Erythroblast (primary cell): ENCODE results near the gene ORM2.
"Not testable (repeated sequence)": the region's sequence is repeated elsewhere in the genome, so short reads cannot be mapped to it uniquely, and the experiment has no call there.

Experiments used
- DNase-seq, 2 experiments: peaks; one replicate each; lab custom pipeline; 2025; lab: John Stamatoyannopoulos, UW
- GATA1 ChIP-seq: IDR thresholded peaks from 2 replicates; pipeline ENCODE4 v1.6.1; 2011; ENCODE audit warnings: low read depth, mild to moderate bottlenecking, control low read depth, low read length, moderate library complexity
- POLR2A ChIP-seq: IDR thresholded peaks from 2 replicates; pipeline ENCODE4 v1.6.1; 2011; ENCODE audit warnings: mild to moderate bottlenecking, low read length

The ORM2 gene

GRCh38 chr9:114314256-114314867, 15.3 kb upstream of the ORM2 start:
- TF ChIP-seq POLR2A (no peak), GATA1 (no peak)
- no peak for DNase-seq

- no peak for TF ChIP-seq POLR2A
- TF ChIP-seq GATA1: no peak
- DNase-seq: no peak
Measured at GRCh38 chr9:114314881-114315722, 14.6 kb upstream of the ORM2 start.

GRCh38 chr9:114315723-114316363, 13.8 kb upstream of the ORM2 start:
- no peak for DNase-seq
- TF ChIP-seq GATA1: no peak

- no peak for TF ChIP-seq GATA1
- TF ChIP-seq POLR2A: no peak
- no peak for DNase-seq
Measured at GRCh38 chr9:114316605-114317230, 13.0 kb upstream of the ORM2 start.

GRCh38 chr9:114317665-114318357, 11.9 kb upstream of the ORM2 start:
- DNase-seq: peak; percentile 14 to 59
- TF ChIP-seq POLR2A: no peak
- no peak for TF ChIP-seq GATA1

- TF ChIP-seq POLR2A (no peak), GATA1 (no peak)
- no peak for DNase-seq
Measured at GRCh38 chr9:114318416-114318815, 11.3 kb upstream of the ORM2 start.

- TF ChIP-seq GATA1 (no peak), POLR2A (no peak)
Measured at GRCh38 chr9:114319147-114319546, 10.5 kb upstream of the ORM2 start.

GRCh38 chr9:114320710-114321109, 9.0 kb upstream of the ORM2 start:
- not testable (repeated sequence) for DNase-seq

More at GRCh38 chr9:114319147-114319546, 10.5 kb upstream of the ORM2 start:
- DNase-seq: no peak

GRCh38 chr9:114321759-114322158, 7.9 kb upstream of the ORM2 start:
- no peak for TF ChIP-seq POLR2A
- TF ChIP-seq GATA1: no peak
- no peak for DNase-seq

- not testable (repeated sequence) for DNase-seq
Measured at GRCh38 chr9:114322160-114322818, 7.4 kb upstream of the ORM2 start.

GRCh38 chr9:114322831-114323531, 6.7 kb upstream of the ORM2 start, which contains the start of gene ORM1:
ORM1 (plus strand) TSS chr9:114323098; CDS start chr9:114323134, 36 bp downstream.
- DNase-seq: not testable (repeated sequence)

GRCh38 chr9:114323849-114324248, 5.8 kb upstream of the ORM2 start:
- not testable (repeated sequence) for DNase-seq

- TF ChIP-seq POLR2A: no peak
- TF ChIP-seq GATA1: no peak
- no peak for DNase-seq
Measured at GRCh38 chr9:114324492-114324891, 5.2 kb upstream of the ORM2 start.

- not testable (repeated sequence) for DNase-seq
Measured at GRCh38 chr9:114324965-114325364, 4.7 kb upstream of the ORM2 start.

GRCh38 chr9:114325684-114326254, 3.9 kb upstream of the ORM2 start:
- not testable (repeated sequence) for DNase-seq
